HepG2 (cell line): ENCODE data around the gene CACNA1C. TPM values are rescaled to one million over a fixed set of nuclear protein-coding genes. Genes with fewer than 3 reads are reported as not detected.

ENCODE experiments used
- ATAC-seq: fragments of 200-7000 bp; cut with Tn5 transposase; 3 replicates; pipeline ENCODE4 v1.9.1; 2020; ENCODE audit warnings: mild to moderate bottlenecking, moderate library complexity
- BruUV-seq: library from RNA; stranded (reverse); fragments of 400-500 nt; replicated peaks from 2 replicates; lab custom pipeline; 2021; lab: Mats Ljungman, UMichigan
- CTCF ChIA-PET: fragments of 300-600 bp; formaldehyde crosslinking; extraction: SDS; loops from one replicate; lab custom pipeline; 2021; ENCODE audit warnings: low total read pairs, inconsistent platforms, low intra/inter-chr PET ratio; lab: Yijun Ruan, JAX
- POLR2A ChIA-PET: fragments of 350-600 bp; sonication (Branson Sonifier 250); formaldehyde crosslinking; loops from one replicate; lab custom pipeline; 2020; ENCODE audit warnings: antibody characterized with exemption, inconsistent platforms; lab: Yijun Ruan, JAX
- DNase-seq: peaks from one replicate; pipeline ENCODE4 v3.0.0-alpha.2; 2015; ENCODE audit warnings: low spot score
- FAIRE-seq: peaks from 3 replicates; lab custom pipeline; 2011; peaks lifted over from hg19 to GRCh38; lab: Jason Lieb, UNC
- H2AFZ ChIP-seq: one replicate; pipeline ENCODE4 v1.6.1; 2011; ENCODE audit warnings: low read length, inconsistent platforms
- H3K27ac ChIP-seq: fragments of 300-600 bp; 3 replicates; pipeline ENCODE4 v1.8.0; 2011; ENCODE audit warnings: mixed run types, mild to moderate bottlenecking, mixed read lengths, low read length, inconsistent platforms; ENCODE audit not compliant: insufficient read depth; ENCODE audit errors: extremely low read length
- H3K27me3 ChIP-seq, 2 experiments: fragments of 200-600 bp in 1 of 2; 2 replicates in 1 of 2; 3 replicates in 1 of 2; pipeline versions ENCODE4 v1.6.0 to v1.8.0; 2011; ENCODE audit warnings: low read length in 2 of 2, mild to moderate bottlenecking in 2 of 2, moderate library complexity in 2 of 2, inconsistent platforms in 1 of 2; ENCODE audit not compliant: insufficient read depth in 2 of 2, control insufficient read depth in 1 of 2
- H3K36me3 ChIP-seq, 2 experiments: fragments of 200-600 bp in 1 of 2; replicated peaks in 1 of 2; 2 replicates in 1 of 2; 3 replicates in 1 of 2; pipeline versions ENCODE4 v1.5.1 to v1.8.0; 2011; ENCODE audit warnings: low read length in 2 of 2, inconsistent platforms in 1 of 2; ENCODE audit not compliant: insufficient read depth in 2 of 2, control insufficient read depth in 1 of 2
- H3K4me1 ChIP-seq: 2 replicates; pipeline ENCODE4 v1.5.1; 2012; ENCODE audit warnings: low read length, inconsistent platforms; ENCODE audit not compliant: insufficient read depth
- H3K4me2 ChIP-seq: 2 replicates; pipeline ENCODE4 v1.6.0; 2011; ENCODE audit warnings: low read depth, low read length, inconsistent platforms
- H3K4me3 ChIP-seq, 3 experiments: fragments of 200-600 bp in 1 of 3; sonication (generic), shearing (Covaris generic) in 1 of 3; replicated peaks in 1 of 3; 2 replicates each; pipeline ENCODE4 v1.5.1; 2011 to 2016; ENCODE audit warnings: low read length in 3 of 3, inconsistent platforms in 2 of 3, low read depth in 2 of 3, mild to moderate bottlenecking in 2 of 3, control low read depth in 1 of 3, mixed read lengths in 1 of 3; ENCODE audit not compliant: insufficient read depth in 1 of 3
- H3K79me2 ChIP-seq: one replicate; pipeline ENCODE4 v1.6.1; 2011; ENCODE audit warnings: low read length, inconsistent platforms; ENCODE audit not compliant: insufficient read depth
- H3K9ac ChIP-seq: 2 replicates; pipeline ENCODE4 v1.6.0; 2011; ENCODE audit warnings: mild to moderate bottlenecking, low read depth, low read length, inconsistent platforms; ENCODE audit not compliant: insufficient read depth
- H3K9me3 ChIP-seq: 2 replicates; pipeline ENCODE4 v1.5.1; 2012; ENCODE audit warnings: mild to moderate bottlenecking, low read length
- H4K20me1 ChIP-seq: 2 replicates; pipeline ENCODE4 v1.6.0; 2011; ENCODE audit warnings: inconsistent platforms, mild to moderate bottlenecking, low read length, moderate library complexity; ENCODE audit not compliant: insufficient read depth
- MAFK ChIP-seq, 2 experiments: IDR thresholded peaks in 1 of 2; conservative IDR thresholded peaks in 1 of 2; 2 replicates each; pipeline ENCODE4 v1.6.1; 2011; ENCODE audit warnings: improper control_type of control experiment in 2 of 2, low read length in 2 of 2
- MNT ChIP-seq: fragments of 450-650 bp; IDR thresholded peaks from 2 replicates; pipeline ENCODE4 v1.6.1; 2016
- SMARCE1 ChIP-seq: fragments of 450-650 bp; IDR thresholded peaks from 2 replicates; pipeline ENCODE4 v1.6.1; 2017; ENCODE audit warnings: borderline replicate concordance
- ZNF503 ChIP-seq: sonication (generic); formaldehyde crosslinking; IDR thresholded peaks from 2 replicates; pipeline ENCODE4 v1.4.0; 2020; ENCODE audit warnings: missing genetic modification reagents
- WGBS: methylation state at CpG from one replicate; pipeline ENCODE4 v1.1.6; 2017; ENCODE audit warnings: low lambda C conversion rate; 5-methylcytosine and 5-hydroxymethylcytosine counted together
- in situ Hi-C: cut with HindIII; loops from 2 replicates; pipeline ENCODE4 v1.10.0; 2017; ENCODE audit warnings: low pct_unique_long_range_greater_than_20kb; ENCODE audit not compliant: extremely low pct_ligation_motif_present
- intact Hi-C: fragments of 100-400 bp; cut with micrococcal nuclease; formaldehyde crosslinking; loops from one replicate; pipeline ENCODE4 v1.10.0; 2022; ENCODE audit not compliant: unreplicated experiment
- polyA plus RNA-seq, 8 experiments: library from polyadenylated mRNA; depleted of rRNA in 3 of 8; stranded (reverse) in 7 of 8; unstranded in 1 of 8; fragments of >200 nt; fragmentation: Illumina TruSeq in 4 of 8; extraction: Trizol in 4 of 8; gene quantifications; 2 replicates each; pipeline versions ENCODE4 v1.2.1 to v1.2.3, GENCODE V29; 2011 to 2016; ENCODE audit warnings: low read depth in 4 of 8, missing spikeins in 1 of 8, mixed read lengths in 1 of 8; ENCODE audit not compliant: insufficient read depth in 1 of 8
- total RNA-seq, 5 experiments: library from RNA; depleted of rRNA; stranded (reverse); fragments of >200 nt; fragmentation: Illumina TruSeq; extraction: Trizol; gene quantifications; 2 replicates each; pipeline ENCODE4 v1.2.3, GENCODE V29; 2016; ENCODE audit warnings: low read depth in 1 of 5

Gene CACNA1C
- total and polyA plus RNA-seq, 2 of the 13 experiments (the other 11 are each of a cell fraction or from before 2014, with no cell fraction given): not detected

- no peaks in the 10 kb centered on the region for H3K36me3 ChIP-seq
- ATAC-seq: no peak
- no peak for FAIRE-seq
- 4% methylated on average over 6 of the region's 6 CpGs for WGBS
- no peaks in the 10 kb centered on the region for H3K79me2 ChIP-seq
- no peak overlapping the region for H2AFZ ChIP-seq
- no peak for DNase-seq
- H3K4me3 ChIP-seq: no peak overlapping the region
- in situ Hi-C loops (no loop called here), intact Hi-C loops (no loop called here)
- ChIA-PET CTCF (no interaction called here), POLR2A (no interaction called here)
- no TSS peak for BruUV-seq
- H3K9me3 ChIP-seq: no peaks in the 10 kb centered on the region
- no peak overlapping the region for H3K9ac ChIP-seq
- no peak overlapping the region for H3K4me2 ChIP-seq
- H3K27me3 ChIP-seq: peaks cover 0 to 44% of the 10 kb centered on the region in 2 experiments; a peak in 3 of 5 replicates
- no peaks in the 10 kb centered on the region for H3K4me1 ChIP-seq
- H4K20me1 ChIP-seq: no peaks in the 10 kb centered on the region
- no peak for TF ChIP-seq MAFK (conservative IDR thresholded peaks at IDR 0.05 in 1 of 2, IDR thresholded peaks at IDR 0.05 in 1 of 2; ENCODE audit: low read length in 2 of 2)
- TF ChIP-seq MNT: peak; percentile 77
- H3K27ac ChIP-seq: no peak overlapping the region
These were observed 507.1 kb downstream of the CACNA1C start for GRCh38 chr12:2559931-2560330.

GRCh38 chr12:2560356-2560755, 507.6 kb downstream of the CACNA1C start:
- intact Hi-C loops (no loop called here), in situ Hi-C loops (no loop called here)
- H3K27me3 ChIP-seq: peaks cover 0 to 39% of the 10 kb centered on the region in 2 experiments; a peak in 3 of 5 replicates
- H3K9me3 ChIP-seq: no peaks in the 10 kb centered on the region
- no peaks in the 10 kb centered on the region for H3K36me3 ChIP-seq
- 16% methylated on average over 4 of the region's 4 CpGs for WGBS
- H3K4me2 ChIP-seq: no peak overlapping the region
- no peak overlapping the region for H3K4me3 ChIP-seq
- ChIA-PET CTCF (no interaction called here), POLR2A (no interaction called here)
- no peaks in the 10 kb centered on the region for H4K20me1 ChIP-seq
- H3K4me1 ChIP-seq: no peaks in the 10 kb centered on the region
- H2AFZ ChIP-seq: no peak overlapping the region
- TF ChIP-seq ZNF503: no peak
- TF ChIP-seq SMARCE1: no peak
- BruUV-seq: no TSS peak
- H3K27ac ChIP-seq: no peak overlapping the region
- no peak for ATAC-seq
- no peak for DNase-seq
- FAIRE-seq: no peak
- H3K79me2 ChIP-seq: no peaks in the 10 kb centered on the region
- H3K9ac ChIP-seq: no peak overlapping the region
